ENCODE measurements around the gene LRRC39. TPM values are rescaled to one million over a fixed set of nuclear protein-coding genes. Genes with fewer than 3 reads are reported as not detected.

Gene LRRC39
- total RNA-seq, 1 experiment from 2014 or later: 0.46 TPM

DNA sequence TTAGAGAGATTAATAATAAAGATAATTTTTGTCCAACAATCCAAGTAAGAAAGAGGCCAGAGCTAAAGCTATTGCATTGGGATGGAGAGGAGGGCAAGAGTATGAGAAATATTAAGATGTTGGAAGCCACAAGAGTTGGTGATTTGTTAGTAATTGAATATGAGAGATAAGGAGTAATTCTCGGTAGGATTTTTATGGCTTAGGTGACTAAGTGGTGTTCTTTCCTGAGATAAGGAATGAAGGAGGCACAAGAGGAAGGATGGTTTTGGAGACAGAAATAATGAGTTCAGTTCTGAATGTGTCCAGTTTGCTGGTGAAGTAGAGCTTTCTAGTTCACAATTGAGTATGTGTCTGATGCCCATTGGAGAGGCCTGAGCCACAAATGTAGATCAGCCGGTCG is 35.7 kb downstream of the LRRC39 start:
- Mint-ChIP-seq H3K27ac (no peak overlapping the region), H3K9me3 (no peaks in the 10 kb centered on the region), H3K4me3 (no peak overlapping the region), H3K36me3 (peaks cover 38% of the 10 kb centered on the region), H3K27me3 (ENCODE audit: low read depth) (no peaks in the 10 kb centered on the region), H3K4me1 (peaks cover 3% of the 10 kb centered on the region)
- no peak for DNase-seq (ENCODE audit: low spot score)
- TF ChIP-seq ZNF396 (CRISPR knock-in tag; IDR thresholded peaks at IDR 0.05; ENCODE audit: borderline replicate concordance) (no peak), CBFB (CRISPR knock-in tag; IDR thresholded peaks at IDR 0.05; ENCODE audit: low read depth) (no peak), ZNF263 (CRISPR knock-in tag; IDR thresholded peaks at IDR 0.05; ENCODE audit: low read depth) (no peak), FOXJ3 (CRISPR knock-in tag; IDR thresholded peaks at IDR 0.05; ENCODE audit: borderline replicate concordance) (no peak), FOXP1 (CRISPR knock-in tag; IDR thresholded peaks at IDR 0.05; ENCODE audit: borderline replicate concordance) (no peak), RELA (CRISPR knock-in tag; IDR thresholded peaks at IDR 0.05; ENCODE audit: borderline replicate concordance) (no peak), HMGA2 (CRISPR knock-in tag; IDR thresholded peaks at IDR 0.05) (no peak), ZNF232 (CRISPR knock-in tag; IDR thresholded peaks at IDR 0.05) (no peak), SOX15 (CRISPR knock-in tag; IDR thresholded peaks at IDR 0.05) (no peak)
- TF ChIP-seq, protein P1, sequence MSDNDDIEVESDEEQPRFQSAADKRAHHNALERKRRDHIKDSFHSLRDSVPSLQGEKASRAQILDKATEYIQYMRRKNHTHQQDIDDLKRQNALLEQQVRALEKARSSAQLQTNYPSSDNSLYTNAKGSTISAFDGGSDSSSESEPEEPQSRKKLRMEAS (CRISPR knock-in tag; IDR thresholded peaks at IDR 0.05): no peak
- TF ChIP-seq, protein P2, sequence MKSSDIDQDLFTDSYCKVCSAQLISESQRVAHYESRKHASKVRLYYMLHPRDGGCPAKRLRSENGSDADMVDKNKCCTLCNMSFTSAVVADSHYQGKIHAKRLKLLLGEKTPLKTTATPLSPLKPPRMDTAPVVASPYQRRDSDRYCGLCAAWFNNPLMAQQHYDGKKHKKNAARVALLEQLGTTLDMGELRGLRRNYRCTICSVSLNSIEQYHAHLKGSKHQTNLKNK (CRISPR knock-in tag; IDR thresholded peaks at IDR 0.05): no peak
- TF ChIP-seq, protein P3, sequence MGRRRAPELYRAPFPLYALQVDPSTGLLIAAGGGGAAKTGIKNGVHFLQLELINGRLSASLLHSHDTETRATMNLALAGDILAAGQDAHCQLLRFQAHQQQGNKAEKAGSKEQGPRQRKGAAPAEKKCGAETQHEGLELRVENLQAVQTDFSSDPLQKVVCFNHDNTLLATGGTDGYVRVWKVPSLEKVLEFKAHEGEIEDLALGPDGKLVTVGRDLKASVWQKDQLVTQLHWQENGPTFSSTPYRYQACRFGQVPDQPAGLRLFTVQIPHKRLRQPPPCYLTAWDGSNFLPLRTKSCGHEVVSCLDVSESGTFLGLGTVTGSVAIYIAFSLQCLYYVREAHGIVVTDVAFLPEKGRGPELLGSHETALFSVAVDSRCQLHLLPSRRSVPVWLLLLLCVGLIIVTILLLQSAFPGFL (CRISPR knock-in tag; IDR thresholded peaks at IDR 0.05; ENCODE audit: borderline replicate concordance): no peak
- TF ChIP-seq, protein P4, sequence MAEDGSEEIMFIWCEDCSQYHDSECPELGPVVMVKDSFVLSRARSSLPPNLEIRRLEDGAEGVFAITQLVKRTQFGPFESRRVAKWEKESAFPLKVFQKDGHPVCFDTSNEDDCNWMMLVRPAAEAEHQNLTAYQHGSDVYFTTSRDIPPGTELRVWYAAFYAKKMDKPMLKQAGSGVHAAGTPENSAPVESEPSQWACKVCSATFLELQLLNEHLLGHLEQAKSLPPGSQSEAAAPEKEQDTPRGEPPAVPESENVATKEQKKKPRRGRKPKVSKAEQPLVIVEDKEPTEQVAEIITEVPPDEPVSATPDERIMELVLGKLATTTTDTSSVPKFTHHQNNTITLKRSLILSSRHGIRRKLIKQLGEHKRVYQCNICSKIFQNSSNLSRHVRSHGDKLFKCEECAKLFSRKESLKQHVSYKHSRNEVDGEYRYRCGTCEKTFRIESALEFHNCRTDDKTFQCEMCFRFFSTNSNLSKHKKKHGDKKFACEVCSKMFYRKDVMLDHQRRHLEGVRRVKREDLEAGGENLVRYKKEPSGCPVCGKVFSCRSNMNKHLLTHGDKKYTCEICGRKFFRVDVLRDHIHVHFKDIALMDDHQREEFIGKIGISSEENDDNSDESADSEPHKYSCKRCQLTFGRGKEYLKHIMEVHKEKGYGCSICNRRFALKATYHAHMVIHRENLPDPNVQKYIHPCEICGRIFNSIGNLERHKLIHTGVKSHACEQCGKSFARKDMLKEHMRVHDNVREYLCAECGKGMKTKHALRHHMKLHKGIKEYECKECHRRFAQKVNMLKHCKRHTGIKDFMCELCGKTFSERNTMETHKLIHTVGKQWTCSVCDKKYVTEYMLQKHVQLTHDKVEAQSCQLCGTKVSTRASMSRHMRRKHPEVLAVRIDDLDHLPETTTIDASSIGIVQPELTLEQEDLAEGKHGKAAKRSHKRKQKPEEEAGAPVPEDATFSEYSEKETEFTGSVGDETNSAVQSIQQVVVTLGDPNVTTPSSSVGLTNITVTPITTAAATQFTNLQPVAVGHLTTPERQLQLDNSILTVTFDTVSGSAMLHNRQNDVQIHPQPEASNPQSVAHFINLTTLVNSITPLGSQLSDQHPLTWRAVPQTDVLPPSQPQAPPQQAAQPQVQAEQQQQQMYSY (CRISPR knock-in tag; IDR thresholded peaks at IDR 0.05): no peak
- CTCF ChIA-PET: no interaction called here
- POLR2A ChIA-PET: no interaction called here
- no peak for ATAC-seq

DNA sequence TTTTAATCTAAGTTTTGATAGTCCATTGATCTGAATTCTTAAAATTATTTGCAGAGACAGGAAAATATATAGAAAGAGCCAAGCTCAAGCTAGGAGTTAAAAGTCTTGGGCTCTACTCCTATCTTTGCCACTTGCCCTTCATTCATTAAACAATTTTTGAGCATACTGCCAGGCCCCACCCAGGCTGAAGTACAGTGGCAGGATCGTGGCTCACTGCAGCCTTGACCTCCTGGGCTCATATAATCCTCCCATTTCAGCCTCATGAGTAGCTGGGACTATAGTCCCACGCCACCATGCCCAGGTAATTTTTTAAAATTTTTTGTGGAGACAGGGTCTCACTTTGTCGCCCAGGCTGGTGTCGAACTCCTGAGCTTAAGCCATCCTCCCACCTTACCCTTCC is 36.9 kb downstream of the LRRC39 start:
- H3K9me3 Mint-ChIP-seq: no peaks in the 10 kb centered on the region
- DNase-seq (ENCODE audit: low spot score) (no peak), ATAC-seq (no peak)
- H3K36me3 Mint-ChIP-seq: peaks cover 36% of the 10 kb centered on the region
- H3K4me1 Mint-ChIP-seq: no peaks in the 10 kb centered on the region
- POLR2A ChIA-PET: no interaction called here
- CTCF ChIA-PET: no interaction called here
- H3K4me3 Mint-ChIP-seq: no peak overlapping the region
- TF ChIP-seq FOXP1 (CRISPR knock-in tag; IDR thresholded peaks at IDR 0.05; ENCODE audit: borderline replicate concordance): no peak
- no peak for TF ChIP-seq MYBL2 (CRISPR knock-in tag; IDR thresholded peaks at IDR 0.05)
- TF ChIP-seq, protein P5, sequence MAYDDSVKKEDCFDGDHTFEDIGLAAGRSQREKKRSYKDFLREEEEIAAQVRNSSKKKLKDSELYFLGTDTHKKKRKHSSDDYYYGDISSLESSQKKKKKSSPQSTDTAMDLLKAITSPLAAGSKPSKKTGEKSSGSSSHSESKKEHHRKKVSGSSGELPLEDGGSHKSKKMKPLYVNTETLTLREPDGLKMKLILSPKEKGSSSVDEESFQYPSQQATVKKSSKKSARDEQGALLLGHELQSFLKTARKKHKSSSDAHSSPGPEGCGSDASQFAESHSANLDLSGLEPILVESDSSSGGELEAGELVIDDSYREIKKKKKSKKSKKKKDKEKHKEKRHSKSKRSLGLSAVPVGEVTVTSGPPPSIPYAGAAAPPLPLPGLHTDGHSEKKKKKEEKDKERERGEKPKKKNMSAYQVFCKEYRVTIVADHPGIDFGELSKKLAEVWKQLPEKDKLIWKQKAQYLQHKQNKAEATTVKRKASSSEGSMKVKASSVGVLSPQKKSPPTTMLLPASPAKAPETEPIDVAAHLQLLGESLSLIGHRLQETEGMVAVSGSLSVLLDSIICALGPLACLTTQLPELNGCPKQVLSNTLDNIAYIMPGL (CRISPR knock-in tag; IDR thresholded peaks at IDR 0.05): no peak
- TF ChIP-seq, protein P6, sequence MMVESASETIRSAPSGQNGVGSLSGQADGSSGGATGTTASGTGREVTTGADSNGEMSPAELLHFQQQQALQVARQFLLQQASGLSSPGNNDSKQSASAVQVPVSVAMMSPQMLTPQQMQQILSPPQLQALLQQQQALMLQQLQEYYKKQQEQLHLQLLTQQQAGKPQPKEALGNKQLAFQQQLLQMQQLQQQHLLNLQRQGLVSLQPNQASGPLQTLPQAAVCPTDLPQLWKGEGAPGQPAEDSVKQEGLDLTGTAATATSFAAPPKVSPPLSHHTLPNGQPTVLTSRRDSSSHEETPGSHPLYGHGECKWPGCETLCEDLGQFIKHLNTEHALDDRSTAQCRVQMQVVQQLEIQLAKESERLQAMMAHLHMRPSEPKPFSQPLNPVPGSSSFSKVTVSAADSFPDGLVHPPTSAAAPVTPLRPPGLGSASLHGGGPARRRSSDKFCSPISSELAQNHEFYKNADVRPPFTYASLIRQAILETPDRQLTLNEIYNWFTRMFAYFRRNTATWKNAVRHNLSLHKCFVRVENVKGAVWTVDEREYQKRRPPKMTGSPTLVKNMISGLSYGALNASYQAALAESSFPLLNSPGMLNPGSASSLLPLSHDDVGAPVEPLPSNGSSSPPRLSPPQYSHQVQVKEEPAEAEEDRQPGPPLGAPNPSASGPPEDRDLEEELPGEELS (CRISPR knock-in tag; IDR thresholded peaks at IDR 0.05): no peak
- no peak for TF ChIP-seq ZNF416 (CRISPR knock-in tag; IDR thresholded peaks at IDR 0.05)
- no peak for TF ChIP-seq IRF2 (CRISPR knock-in tag; IDR thresholded peaks at IDR 0.05; ENCODE audit: borderline replicate concordance, low read depth)
- TF ChIP-seq, protein P7, sequence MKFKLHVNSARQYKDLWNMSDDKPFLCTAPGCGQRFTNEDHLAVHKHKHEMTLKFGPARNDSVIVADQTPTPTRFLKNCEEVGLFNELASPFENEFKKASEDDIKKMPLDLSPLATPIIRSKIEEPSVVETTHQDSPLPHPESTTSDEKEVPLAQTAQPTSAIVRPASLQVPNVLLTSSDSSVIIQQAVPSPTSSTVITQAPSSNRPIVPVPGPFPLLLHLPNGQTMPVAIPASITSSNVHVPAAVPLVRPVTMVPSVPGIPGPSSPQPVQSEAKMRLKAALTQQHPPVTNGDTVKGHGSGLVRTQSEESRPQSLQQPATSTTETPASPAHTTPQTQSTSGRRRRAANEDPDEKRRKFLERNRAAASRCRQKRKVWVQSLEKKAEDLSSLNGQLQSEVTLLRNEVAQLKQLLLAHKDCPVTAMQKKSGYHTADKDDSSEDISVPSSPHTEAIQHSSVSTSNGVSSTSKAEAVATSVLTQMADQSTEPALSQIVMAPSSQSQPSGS (CRISPR knock-in tag; IDR thresholded peaks at IDR 0.05; ENCODE audit: borderline replicate concordance, low read depth): no peak
- TF ChIP-seq, protein P8, sequence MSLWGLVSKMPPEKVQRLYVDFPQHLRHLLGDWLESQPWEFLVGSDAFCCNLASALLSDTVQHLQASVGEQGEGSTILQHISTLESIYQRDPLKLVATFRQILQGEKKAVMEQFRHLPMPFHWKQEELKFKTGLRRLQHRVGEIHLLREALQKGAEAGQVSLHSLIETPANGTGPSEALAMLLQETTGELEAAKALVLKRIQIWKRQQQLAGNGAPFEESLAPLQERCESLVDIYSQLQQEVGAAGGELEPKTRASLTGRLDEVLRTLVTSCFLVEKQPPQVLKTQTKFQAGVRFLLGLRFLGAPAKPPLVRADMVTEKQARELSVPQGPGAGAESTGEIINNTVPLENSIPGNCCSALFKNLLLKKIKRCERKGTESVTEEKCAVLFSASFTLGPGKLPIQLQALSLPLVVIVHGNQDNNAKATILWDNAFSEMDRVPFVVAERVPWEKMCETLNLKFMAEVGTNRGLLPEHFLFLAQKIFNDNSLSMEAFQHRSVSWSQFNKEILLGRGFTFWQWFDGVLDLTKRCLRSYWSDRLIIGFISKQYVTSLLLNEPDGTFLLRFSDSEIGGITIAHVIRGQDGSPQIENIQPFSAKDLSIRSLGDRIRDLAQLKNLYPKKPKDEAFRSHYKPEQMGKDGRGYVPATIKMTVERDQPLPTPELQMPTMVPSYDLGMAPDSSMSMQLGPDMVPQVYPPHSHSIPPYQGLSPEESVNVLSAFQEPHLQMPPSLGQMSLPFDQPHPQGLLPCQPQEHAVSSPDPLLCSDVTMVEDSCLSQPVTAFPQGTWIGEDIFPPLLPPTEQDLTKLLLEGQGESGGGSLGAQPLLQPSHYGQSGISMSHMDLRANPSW (CRISPR knock-in tag; conservative IDR thresholded peaks at IDR 0.05; ENCODE audit: low read depth): no peak
- no peaks in the 10 kb centered on the region for H3K27me3 Mint-ChIP-seq (ENCODE audit: low read depth)
- H3K27ac Mint-ChIP-seq: no peak overlapping the region

All from WTC11 (cell line).